ENCODE results near the gene PDIA4.

DNA sequence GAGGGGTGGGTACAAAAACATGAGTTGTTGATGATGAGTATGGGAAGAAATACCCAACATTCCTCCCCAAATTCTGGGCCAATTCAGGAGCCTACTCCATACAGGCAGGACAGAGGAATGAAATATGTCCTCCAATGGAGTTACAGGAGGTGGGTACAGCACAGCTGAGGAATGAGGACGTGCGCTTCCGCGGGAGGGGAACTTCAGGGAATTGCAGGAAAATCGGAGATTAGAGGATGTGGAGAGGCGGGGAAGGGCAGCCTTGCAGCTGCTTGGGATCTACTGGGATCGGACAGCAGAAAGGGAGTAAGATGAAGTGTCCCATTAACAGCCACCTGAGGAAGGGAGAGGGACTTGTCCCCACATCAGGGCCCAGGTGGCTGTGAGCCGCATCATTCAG is 50.2 kb downstream of the PDIA4 start:
- TF ChIP-seq, protein P1, sequence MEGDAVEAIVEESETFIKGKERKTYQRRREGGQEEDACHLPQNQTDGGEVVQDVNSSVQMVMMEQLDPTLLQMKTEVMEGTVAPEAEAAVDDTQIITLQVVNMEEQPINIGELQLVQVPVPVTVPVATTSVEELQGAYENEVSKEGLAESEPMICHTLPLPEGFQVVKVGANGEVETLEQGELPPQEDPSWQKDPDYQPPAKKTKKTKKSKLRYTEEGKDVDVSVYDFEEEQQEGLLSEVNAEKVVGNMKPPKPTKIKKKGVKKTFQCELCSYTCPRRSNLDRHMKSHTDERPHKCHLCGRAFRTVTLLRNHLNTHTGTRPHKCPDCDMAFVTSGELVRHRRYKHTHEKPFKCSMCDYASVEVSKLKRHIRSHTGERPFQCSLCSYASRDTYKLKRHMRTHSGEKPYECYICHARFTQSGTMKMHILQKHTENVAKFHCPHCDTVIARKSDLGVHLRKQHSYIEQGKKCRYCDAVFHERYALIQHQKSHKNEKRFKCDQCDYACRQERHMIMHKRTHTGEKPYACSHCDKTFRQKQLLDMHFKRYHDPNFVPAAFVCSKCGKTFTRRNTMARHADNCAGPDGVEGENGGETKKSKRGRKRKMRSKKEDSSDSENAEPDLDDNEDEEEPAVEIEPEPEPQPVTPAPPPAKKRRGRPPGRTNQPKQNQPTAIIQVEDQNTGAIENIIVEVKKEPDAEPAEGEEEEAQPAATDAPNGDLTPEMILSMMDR (IDR thresholded peaks at IDR 0.05): no peak
- TF ChIP-seq POLR2A (IDR thresholded peaks at IDR 0.05): no peak
- TF ChIP-seq EP300 (IDR thresholded peaks at IDR 0.05): no peak
